Measurements from ENCODE around the gene CAMK2B.

GRCh38 chr7:44338600-44338999, 13.2 kb upstream of the CAMK2B start:
- no peak for TF ChIP-seq CTCF (IDR thresholded peaks at IDR 0.05; ENCODE audit: borderline replicate concordance, extremely low read depth, low read length, poor library complexity, severe bottlenecking)
- TF ChIP-seq EZH2 (IDR thresholded peaks at IDR 0.05; ENCODE audit: borderline replicate concordance, low read depth, low read length, severe bottlenecking): no peak
